ENCODE measurements around the gene CHL1. TPM values are rescaled to one million over a fixed set of nuclear protein-coding genes. Genes with fewer than 3 reads are reported as not detected.
A peak's percentile ranks its signal among the peaks of the same experiment; 100 is the strongest.

The CHL1 gene
- total and polyA plus RNA-seq, 2 experiments from 2014 or later: 1.4 to 1.9 TPM

DNA sequence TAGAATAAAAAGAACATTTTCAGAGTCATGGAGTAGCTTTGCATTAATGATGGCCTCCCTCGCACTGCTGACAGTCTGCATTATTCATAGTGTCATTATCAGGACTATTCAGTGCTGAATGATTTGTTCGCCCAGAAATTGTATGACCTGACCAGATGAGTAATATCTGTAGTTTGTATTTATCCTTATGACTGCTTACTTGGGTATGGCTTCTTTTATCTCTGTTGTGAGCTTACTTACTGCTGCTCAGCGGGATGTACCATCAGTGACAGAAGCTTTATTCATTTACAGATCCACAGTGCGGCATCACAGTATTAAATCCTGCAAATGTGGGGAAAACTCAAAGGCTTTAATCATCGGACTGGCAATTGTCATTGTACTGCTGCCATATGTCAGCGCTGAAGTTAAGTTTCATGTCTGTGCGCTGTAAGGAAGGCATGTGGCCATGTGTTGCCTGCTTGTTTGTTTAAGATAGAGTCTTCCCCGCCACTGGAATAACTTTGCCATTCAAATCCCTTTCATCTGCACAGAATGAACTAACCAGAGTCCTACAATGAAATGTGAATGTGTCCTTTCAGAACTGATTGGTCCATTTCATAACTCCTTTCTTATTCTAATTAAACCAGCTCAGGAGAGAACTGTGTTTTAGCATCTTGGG, 262.2 kb downstream of the CHL1 start:
- no peak overlapping the region for H3K27ac ChIP-seq (ENCODE audit: low read depth)
- 0 out of 2 replicates have a peak overlapping the region, but pooled peaks have one; percentile 1 for H3K4me2 ChIP-seq
- no peaks in the 10 kb centered on the region for H3K27me3 Mint-ChIP-seq (ENCODE audit: insufficient read depth, low read depth, poor library complexity)
- no peaks in the 10 kb centered on the region for H3K79me2 ChIP-seq (replicated peaks; ENCODE audit: insufficient read depth)
- peaks cover 29% of the 10 kb centered on the region for H3K36me3 Mint-ChIP-seq (ENCODE audit: low read depth)
- no peaks in the 10 kb centered on the region for H3F3A ChIP-seq (replicated peaks; ENCODE audit: low read depth)
- no peaks in the 10 kb centered on the region for H3K9me2 ChIP-seq (ENCODE audit: insufficient read depth)
- H3K4me1 Mint-ChIP-seq: no peaks in the 10 kb centered on the region
- no peak for ATAC-seq
- no peak overlapping the region for H3K27ac Mint-ChIP-seq
- H3K4me3 Mint-ChIP-seq: no peak overlapping the region
- H3K9me3 Mint-ChIP-seq: peaks cover 89% of the 10 kb centered on the region
- no peaks in the 10 kb centered on the region for H3K27me3 ChIP-seq (ENCODE audit: insufficient read depth)
- no peaks in the 10 kb centered on the region for H4K20me1 ChIP-seq (replicated peaks; ENCODE audit: insufficient read depth)
- DNase-seq (ENCODE audit: low spot score): no peak
- H3K4me3 ChIP-seq: no peak overlapping the region
- no peak for TF ChIP-seq POLR2AphosphoS5 (IDR thresholded peaks at IDR 0.05; ENCODE audit: low read depth)
- no peak for TF ChIP-seq ETS1 (IDR thresholded peaks at IDR 0.05)
- TF ChIP-seq, protein P1, sequence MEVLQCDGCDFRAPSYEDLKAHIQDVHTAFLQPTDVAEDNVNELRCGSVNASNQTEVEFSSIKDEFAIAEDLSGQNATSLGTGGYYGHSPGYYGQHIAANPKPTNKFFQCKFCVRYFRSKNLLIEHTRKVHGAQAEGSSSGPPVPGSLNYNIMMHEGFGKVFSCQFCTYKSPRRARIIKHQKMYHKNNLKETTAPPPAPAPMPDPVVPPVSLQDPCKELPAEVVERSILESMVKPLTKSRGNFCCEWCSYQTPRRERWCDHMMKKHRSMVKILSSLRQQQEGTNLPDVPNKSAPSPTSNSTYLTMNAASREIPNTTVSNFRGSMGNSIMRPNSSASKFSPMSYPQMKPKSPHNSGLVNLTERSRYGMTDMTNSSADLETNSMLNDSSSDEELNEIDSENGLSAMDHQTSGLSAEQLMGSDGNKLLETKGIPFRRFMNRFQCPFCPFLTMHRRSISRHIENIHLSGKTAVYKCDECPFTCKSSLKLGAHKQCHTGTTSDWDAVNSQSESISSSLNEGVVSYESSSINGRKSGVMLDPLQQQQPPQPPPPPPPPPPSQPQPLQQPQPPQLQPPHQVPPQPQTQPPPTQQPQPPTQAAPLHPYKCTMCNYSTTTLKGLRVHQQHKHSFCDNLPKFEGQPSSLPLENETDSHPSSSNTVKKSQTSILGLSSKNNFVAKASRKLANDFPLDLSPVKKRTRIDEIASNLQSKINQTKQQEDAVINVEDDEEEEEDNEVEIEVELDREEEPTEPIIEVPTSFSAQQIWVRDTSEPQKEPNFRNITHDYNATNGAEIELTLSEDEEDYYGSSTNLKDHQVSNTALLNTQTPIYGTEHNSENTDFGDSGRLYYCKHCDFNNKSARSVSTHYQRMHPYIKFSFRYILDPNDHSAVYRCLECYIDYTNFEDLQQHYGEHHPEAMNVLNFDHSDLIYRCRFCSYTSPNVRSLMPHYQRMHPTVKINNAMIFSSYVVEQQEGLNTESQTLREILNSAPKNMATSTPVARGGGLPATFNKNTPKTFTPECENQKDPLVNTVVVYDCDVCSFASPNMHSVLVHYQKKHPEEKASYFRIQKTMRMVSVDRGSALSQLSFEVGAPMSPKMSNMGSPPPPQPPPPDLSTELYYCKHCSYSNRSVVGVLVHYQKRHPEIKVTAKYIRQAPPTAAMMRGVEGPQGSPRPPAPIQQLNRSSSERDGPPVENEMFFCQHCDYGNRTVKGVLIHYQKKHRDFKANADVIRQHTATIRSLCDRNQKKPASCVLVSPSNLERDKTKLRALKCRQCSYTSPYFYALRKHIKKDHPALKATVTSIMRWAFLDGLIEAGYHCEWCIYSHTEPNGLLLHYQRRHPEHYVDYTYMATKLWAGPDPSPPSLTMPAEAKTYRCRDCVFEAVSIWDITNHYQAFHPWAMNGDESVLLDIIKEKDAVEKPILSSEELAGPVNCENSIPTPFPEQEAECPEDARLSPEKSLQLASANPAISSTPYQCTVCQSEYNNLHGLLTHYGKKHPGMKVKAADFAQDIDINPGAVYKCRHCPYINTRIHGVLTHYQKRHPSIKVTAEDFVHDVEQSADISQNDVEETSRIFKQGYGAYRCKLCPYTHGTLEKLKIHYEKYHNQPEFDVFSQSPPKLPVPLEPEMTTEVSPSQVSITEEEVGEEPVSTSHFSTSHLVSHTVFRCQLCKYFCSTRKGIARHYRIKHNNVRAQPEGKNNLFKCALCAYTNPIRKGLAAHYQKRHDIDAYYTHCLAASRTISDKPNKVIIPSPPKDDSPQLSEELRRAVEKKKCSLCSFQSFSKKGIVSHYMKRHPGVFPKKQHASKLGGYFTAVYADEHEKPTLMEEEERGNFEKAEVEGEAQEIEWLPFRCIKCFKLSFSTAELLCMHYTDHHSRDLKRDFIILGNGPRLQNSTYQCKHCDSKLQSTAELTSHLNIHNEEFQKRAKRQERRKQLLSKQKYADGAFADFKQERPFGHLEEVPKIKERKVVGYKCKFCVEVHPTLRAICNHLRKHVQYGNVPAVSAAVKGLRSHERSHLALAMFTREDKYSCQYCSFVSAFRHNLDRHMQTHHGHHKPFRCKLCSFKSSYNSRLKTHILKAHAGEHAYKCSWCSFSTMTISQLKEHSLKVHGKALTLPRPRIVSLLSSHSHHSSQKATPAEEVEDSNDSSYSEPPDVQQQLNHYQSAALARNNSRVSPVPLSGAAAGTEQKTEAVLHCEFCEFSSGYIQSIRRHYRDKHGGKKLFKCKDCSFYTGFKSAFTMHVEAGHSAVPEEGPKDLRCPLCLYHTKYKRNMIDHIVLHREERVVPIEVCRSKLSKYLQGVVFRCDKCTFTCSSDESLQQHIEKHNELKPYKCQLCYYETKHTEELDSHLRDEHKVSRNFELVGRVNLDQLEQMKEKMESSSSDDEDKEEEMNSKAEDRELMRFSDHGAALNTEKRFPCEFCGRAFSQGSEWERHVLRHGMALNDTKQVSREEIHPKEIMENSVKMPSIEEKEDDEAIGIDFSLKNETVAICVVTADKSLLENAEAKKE (CRISPR knock-in tag; IDR thresholded peaks at IDR 0.05): no peak
- TF ChIP-seq NANOG (IDR thresholded peaks at IDR 0.05; ENCODE audit: borderline replicate concordance): no peak
- TF ChIP-seq ZNF331 (CRISPR knock-in tag; IDR thresholded peaks at IDR 0.05; ENCODE audit: low read depth): no peak
- TF ChIP-seq JUNB (IDR thresholded peaks at IDR 0.05; ENCODE audit: unreplicated experiment): no peak
- no peak for TF ChIP-seq EZH2 (IDR thresholded peaks at IDR 0.05; ENCODE audit: low read depth, unreplicated experiment)
- no peak for TF ChIP-seq CREB1 (CRISPR knock-in tag; IDR thresholded peaks at IDR 0.05; ENCODE audit: low read depth)
- TF ChIP-seq, protein P2, sequence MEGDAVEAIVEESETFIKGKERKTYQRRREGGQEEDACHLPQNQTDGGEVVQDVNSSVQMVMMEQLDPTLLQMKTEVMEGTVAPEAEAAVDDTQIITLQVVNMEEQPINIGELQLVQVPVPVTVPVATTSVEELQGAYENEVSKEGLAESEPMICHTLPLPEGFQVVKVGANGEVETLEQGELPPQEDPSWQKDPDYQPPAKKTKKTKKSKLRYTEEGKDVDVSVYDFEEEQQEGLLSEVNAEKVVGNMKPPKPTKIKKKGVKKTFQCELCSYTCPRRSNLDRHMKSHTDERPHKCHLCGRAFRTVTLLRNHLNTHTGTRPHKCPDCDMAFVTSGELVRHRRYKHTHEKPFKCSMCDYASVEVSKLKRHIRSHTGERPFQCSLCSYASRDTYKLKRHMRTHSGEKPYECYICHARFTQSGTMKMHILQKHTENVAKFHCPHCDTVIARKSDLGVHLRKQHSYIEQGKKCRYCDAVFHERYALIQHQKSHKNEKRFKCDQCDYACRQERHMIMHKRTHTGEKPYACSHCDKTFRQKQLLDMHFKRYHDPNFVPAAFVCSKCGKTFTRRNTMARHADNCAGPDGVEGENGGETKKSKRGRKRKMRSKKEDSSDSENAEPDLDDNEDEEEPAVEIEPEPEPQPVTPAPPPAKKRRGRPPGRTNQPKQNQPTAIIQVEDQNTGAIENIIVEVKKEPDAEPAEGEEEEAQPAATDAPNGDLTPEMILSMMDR (conservative IDR thresholded peaks at IDR 0.05; ENCODE audit: low read depth in 2 of 2): no peak
- TF ChIP-seq EZH2phosphoT487 (IDR thresholded peaks at IDR 0.05; ENCODE audit: unreplicated experiment): no peak
- no peak for TF ChIP-seq REST (IDR thresholded peaks at IDR 0.05; ENCODE audit: unreplicated experiment)
- TF ChIP-seq ZNF114 (CRISPR knock-in tag; IDR thresholded peaks at IDR 0.05): no peak
- TF ChIP-seq STAT1 (IDR thresholded peaks at IDR 0.05; ENCODE audit: unreplicated experiment): no peak
- H3K36me3 ChIP-seq (ENCODE audit: insufficient read depth): no peaks in the 10 kb centered on the region
- H2AFZ ChIP-seq: no peak overlapping the region
- peaks cover 28% of the 10 kb centered on the region for H3K4me1 ChIP-seq (ENCODE audit: insufficient read depth)
